PC-3 (cell line): ENCODE results near the gene STARD5. TPM values are rescaled to one million over a fixed set of nuclear protein-coding genes. Genes with fewer than 3 reads are reported as not detected.
A peak's percentile ranks its signal among the peaks of the same experiment; 100 is the strongest.

Experiments
- ATAC-seq: fragments of 200-7000 bp; cut with Tn5 transposase; 2 replicates; pipeline ENCODE4 v1.9.1; 2020; ENCODE audit warnings: mild to moderate bottlenecking, moderate library complexity
- BruUV-seq: library from RNA; stranded (reverse); fragments of 400-500 nt; replicated peaks from 2 replicates; lab custom pipeline; 2021; lab: Mats Ljungman, UMichigan
- CTCF ChIA-PET: fragments of 300-600 bp; sonication (Branson Sonifier 250); formaldehyde crosslinking; loops from one replicate; lab custom pipeline; 2022; ENCODE audit warnings: antibody characterized with exemption; lab: Charles Lee
- POLR2A ChIA-PET: fragments of 300-600 bp; sonication (Branson Sonifier 250); formaldehyde crosslinking; loops from one replicate; lab custom pipeline; 2022; ENCODE audit warnings: antibody characterized with exemption; ENCODE audit not compliant: unreplicated experiment; lab: Charles Lee
- DNase-seq: peaks from one replicate; pipeline ENCODE4 v3.0.0-alpha.2; 2015
- H2AFZ ChIP-seq: fragments of 300-600 bp; sonication (generic); 2 replicates; pipeline ENCODE4 v1.6.0; 2016; ENCODE audit warnings: antibody characterized with exemption, low read length
- H3F3A ChIP-seq: fragments of 300-600 bp; sonication (generic); one replicate; pipeline ENCODE4 v1.6.0; 2017; ENCODE audit warnings: antibody characterized with exemption, low read length, control low read depth, mild to moderate bottlenecking; ENCODE audit not compliant: unreplicated experiment
- H3K27ac ChIP-seq: fragments of 300-600 bp; sonication (generic); 2 replicates; pipeline ENCODE4 v1.5.1; 2016; ENCODE audit warnings: mild to moderate bottlenecking, low read length
- H3K27me3 ChIP-seq: fragments of 300-600 bp; sonication (generic); 2 replicates; pipeline ENCODE4 v1.6.1; 2016; ENCODE audit warnings: low read length, mixed read lengths
- H3K36me3 ChIP-seq: fragments of 300-600 bp; sonication (generic); 2 replicates; pipeline ENCODE4 v1.6.1; 2016; ENCODE audit warnings: low read depth, mixed run types, low read length, mixed read lengths
- H3K4me1 ChIP-seq: fragments of 300-600 bp; sonication (generic); 2 replicates; pipeline ENCODE4 v1.5.1; 2016; ENCODE audit warnings: low read length; ENCODE audit not compliant: insufficient read depth
- H3K4me2 ChIP-seq: fragments of 300-600 bp; sonication (generic); 2 replicates; pipeline ENCODE4 v1.6.0; 2016; ENCODE audit warnings: low read length
- H3K4me3 ChIP-seq: fragments of 300-600 bp; sonication (generic); 2 replicates; pipeline ENCODE4 v1.5.1; 2016; ENCODE audit warnings: mild to moderate bottlenecking, low read length, mixed read lengths
- H3K79me2 ChIP-seq: fragments of 300-600 bp; sonication (generic); 2 replicates; pipeline ENCODE4 v1.6.1; 2017; ENCODE audit warnings: low read length, mixed read lengths
- H3K9ac ChIP-seq: fragments of 300-600 bp; sonication (generic); 2 replicates; pipeline ENCODE4 v1.6.0; 2016; ENCODE audit warnings: mild to moderate bottlenecking, low read length
- H3K9me2 ChIP-seq: fragments of 300-600 bp; sonication (generic); replicated peaks from 2 replicates; pipeline ENCODE4 v1.6.1; 2016; ENCODE audit warnings: mixed run types, low read length, mixed read lengths
- H3K9me3 ChIP-seq: fragments of 300-600 bp; sonication (generic); 2 replicates; pipeline ENCODE4 v1.6.1; 2016; ENCODE audit warnings: low read length, mixed read lengths
- H4K20me1 ChIP-seq: fragments of 300-600 bp; sonication (generic); 2 replicates; pipeline ENCODE4 v1.6.1; 2016; ENCODE audit warnings: low read length, mixed read lengths
- CTCF ChIP-seq: fragments of 300-600 bp; sonication (generic); conservative IDR thresholded peaks from 2 replicates; pipeline ENCODE4 v1.5.1; 2017; ENCODE audit warnings: antibody characterized with exemption, low read depth, mild to moderate bottlenecking, low read length
- EZH2 ChIP-seq: fragments of 300-600 bp; sonication (generic); IDR thresholded peaks from one replicate; pipeline ENCODE4 v1.6.1; 2017; ENCODE audit warnings: antibody characterized with exemption, mild to moderate bottlenecking, low read length; ENCODE audit not compliant: unreplicated experiment
- EZH2phosphoT487 ChIP-seq: fragments of 300-600 bp; sonication (generic); IDR thresholded peaks from 2 replicates; pipeline ENCODE4 v1.6.1; 2018; ENCODE audit warnings: mild to moderate bottlenecking, antibody characterized with exemption, low read length, borderline replicate concordance
- intact Hi-C: fragments of 100-400 bp; cut with micrococcal nuclease; formaldehyde crosslinking; loops from 2 replicates; pipeline ENCODE4 v1.9.0; 2023
- total RNA-seq: library from RNA; depleted of rRNA; stranded (reverse); fragments of >200 nt; gene quantifications from 2 replicates; pipeline ENCODE4 v1.2.3, GENCODE V29; 2014

STARD5 gene
- total RNA-seq, 1 experiment from 2014 or later, result 5.9 TPM

- peaks cover 16% of the 10 kb centered on the region; the same call in 1 of the 2 replicates for H3K27me3 ChIP-seq
- H3K79me2 ChIP-seq, result no peaks in the 10 kb centered on the region
- ATAC-seq (no peak), DNase-seq (peak; percentile 12)
- H3K27ac ChIP-seq, result no peak overlapping the region
- H3K9ac ChIP-seq, result no peak overlapping the region
- ChIA-PET POLR2A (no interaction called here), CTCF (interaction anchor here (1.3 kb wide), 1 partner anchor 15 kb away, joined by 3 read pairs; no protein-coding TSS in a partner anchor)
- H3K4me1 ChIP-seq, result 0 out of 2 replicates have a peak, but pooled peaks cover 8% of the 10 kb centered on the region
- BruUV-seq, result no TSS peak
- no peak overlapping the region for H3K4me2 ChIP-seq
- TF ChIP-seq EZH2, result no peak
- TF ChIP-seq CTCF, result no peak
- no peak for TF ChIP-seq EZH2phosphoT487
- H3K9me2 ChIP-seq, result no peaks in the 10 kb centered on the region
- H3K9me3 ChIP-seq, result no peaks in the 10 kb centered on the region
- no peak overlapping the region for H2AFZ ChIP-seq
- H4K20me1 ChIP-seq, result no peaks in the 10 kb centered on the region
- H3F3A ChIP-seq, result no peaks in the 10 kb centered on the region
- intact Hi-C loops, result no loop called here
- no peak overlapping the region for H3K4me3 ChIP-seq
- no peaks in the 10 kb centered on the region for H3K36me3 ChIP-seq
Measured at GRCh38 chr15:81280696-81281455, 43.1 kb downstream of the STARD5 start.

- TF ChIP-seq EZH2phosphoT487, result no peak
- TF ChIP-seq CTCF, result no peak
- no peak for TF ChIP-seq EZH2
- H3K4me3 ChIP-seq, result no peak overlapping the region
- DNase-seq (peak; percentile 66), ATAC-seq (no peak)
- no peaks in the 10 kb centered on the region for H3K79me2 ChIP-seq
- no peaks in the 10 kb centered on the region for H3K36me3 ChIP-seq
- H3K4me2 ChIP-seq, result no peak overlapping the region
- ChIA-PET POLR2A (no interaction called here), CTCF (interaction anchor here (1.3 kb wide), 1 partner anchor 14 kb away, joined by 3 read pairs; no protein-coding TSS in a partner anchor)
- H3K9ac ChIP-seq, result no peak overlapping the region
- peaks cover 8% of the 10 kb centered on the region; the same call in 1 of the 2 replicates for H3K27me3 ChIP-seq
- 0 out of 2 replicates have a peak, but pooled peaks cover 8% of the 10 kb centered on the region for H3K4me1 ChIP-seq
- intact Hi-C loops, result no loop called here
- H3F3A ChIP-seq, result no peaks in the 10 kb centered on the region
- no TSS peak for BruUV-seq
- no peak overlapping the region for H3K27ac ChIP-seq
- no peak overlapping the region for H2AFZ ChIP-seq
- no peaks in the 10 kb centered on the region for H3K9me3 ChIP-seq
- H4K20me1 ChIP-seq, result no peaks in the 10 kb centered on the region
- H3K9me2 ChIP-seq, result no peaks in the 10 kb centered on the region
Measured at GRCh38 chr15:81279621-81280485, 44.1 kb downstream of the STARD5 start.
